IMR-90 (cell line): Measurements from ENCODE around the gene EIF4A2. TPM values are rescaled to one million over a fixed set of nuclear protein-coding genes. Genes with fewer than 3 reads are reported as not detected.

Experiments
- ATAC-seq: fragments of 200-7000 bp; cut with Tn5 transposase; 2 replicates; pipeline ENCODE4 v1.9.1; 2020; ENCODE audit warnings: low read depth, mild to moderate bottlenecking, moderate library complexity
- BruUV-seq: library from RNA; stranded (reverse); fragments of 400-500 nt; replicated peaks from 2 replicates; lab custom pipeline; 2021; lab: Mats Ljungman, UMichigan
- CTCF ChIA-PET: fragments of 300-600 bp; formaldehyde crosslinking; extraction: SDS; loops from one replicate; lab custom pipeline; 2021; ENCODE audit warnings: antibody characterized with exemption; lab: Yijun Ruan, JAX
- POLR2A ChIA-PET: fragments of 300-600 bp; sonication (Branson Sonifier 250); formaldehyde crosslinking; loops from one replicate; lab custom pipeline; 2022; ENCODE audit warnings: antibody characterized with exemption; ENCODE audit not compliant: unreplicated experiment; lab: Charles Lee
- DNase-seq: peaks from one replicate; pipeline ENCODE4 v3.0.0; 2013
- H2AFZ ChIP-seq: replicated peaks from 2 replicates; pipeline ENCODE3; 2013; ENCODE audit warnings: low read length, mild to moderate bottlenecking; ENCODE audit not compliant: poor library complexity
- H2AK5ac ChIP-seq: 2 replicates; pipeline ENCODE4 v1.6.1; 2013; ENCODE audit warnings: low read depth, low read length, inconsistent platforms
- H2AK9ac ChIP-seq: replicated peaks from 2 replicates; pipeline ENCODE3; 2013; ENCODE audit warnings: mild to moderate bottlenecking, low read depth, low read length, moderate library complexity; ENCODE audit not compliant: poor library complexity
- H2BK120ac ChIP-seq: 2 replicates; pipeline ENCODE4 v1.6.1; 2013; ENCODE audit warnings: low read depth, low read length, inconsistent platforms
- H2BK15ac ChIP-seq: 3 replicates; pipeline ENCODE4 v1.6.1; 2013; ENCODE audit warnings: low read depth, low read length, inconsistent platforms
- H2BK20ac ChIP-seq: 2 replicates; pipeline ENCODE4 v1.6.1; 2013; ENCODE audit warnings: low read depth, mild to moderate bottlenecking, inconsistent platforms, low read length, moderate library complexity
- H2BK5ac ChIP-seq: 2 replicates; pipeline ENCODE4 v1.6.1; 2013; ENCODE audit warnings: mild to moderate bottlenecking, low read depth, low read length, inconsistent platforms; ENCODE audit not compliant: poor library complexity, severe bottlenecking
- H3K14ac ChIP-seq: replicated peaks from 2 replicates; pipeline ENCODE4 v1.6.1; 2013; ENCODE audit warnings: low read depth, low read length, inconsistent platforms
- H3K18ac ChIP-seq: 2 replicates; pipeline ENCODE4 v1.6.1; 2013; ENCODE audit warnings: low read depth, low read length, control low read depth
- H3K23ac ChIP-seq: 2 replicates; pipeline ENCODE4 v1.6.1; 2013; ENCODE audit warnings: low read depth, low read length, inconsistent platforms
- H3K27ac ChIP-seq: 2 replicates; pipeline ENCODE4 v1.5.1; 2013; ENCODE audit warnings: mild to moderate bottlenecking, control low read depth, low read length; ENCODE audit not compliant: insufficient read depth
- H3K27me3 ChIP-seq: 2 replicates; pipeline ENCODE4 v1.6.1; 2013; ENCODE audit warnings: low read length; ENCODE audit not compliant: control insufficient read depth, insufficient read depth
- H3K36me3 ChIP-seq: 2 replicates; pipeline ENCODE4 v1.6.1; 2013; ENCODE audit warnings: low read length, mixed read lengths; ENCODE audit not compliant: control insufficient read depth, insufficient read depth
- H3K4ac ChIP-seq: 2 replicates; pipeline ENCODE4 v1.6.1; 2013; ENCODE audit warnings: low read depth, low read length, inconsistent platforms
- H3K4me1 ChIP-seq: 2 replicates; pipeline ENCODE4 v1.6.1; 2013; ENCODE audit warnings: low read length, mixed read lengths; ENCODE audit not compliant: control insufficient read depth, insufficient read depth
- H3K4me2 ChIP-seq: 2 replicates; pipeline ENCODE4 v1.6.1; 2013; ENCODE audit warnings: low read depth, mild to moderate bottlenecking, control low read depth, low read length, moderate library complexity
- H3K4me3 ChIP-seq: 2 replicates; pipeline ENCODE4 v1.5.1; 2013; ENCODE audit warnings: low read depth, mild to moderate bottlenecking, control low read depth, low read length, moderate library complexity; ENCODE audit not compliant: insufficient read depth
- H3K56ac ChIP-seq: 2 replicates; pipeline ENCODE4 v1.6.1; 2013; ENCODE audit warnings: low read length, inconsistent platforms; ENCODE audit not compliant: insufficient read depth; ENCODE audit errors: extremely low read depth
- H3K79me1 ChIP-seq, 2 experiments: 2 replicates each; pipeline ENCODE4 v1.6.1; 2013; ENCODE audit warnings: low read length in 2 of 2, inconsistent platforms in 1 of 2, low read depth in 1 of 2
- H3K9ac ChIP-seq: 2 replicates; pipeline ENCODE4 v1.6.1; 2013; ENCODE audit warnings: low read depth, low read length, control low read depth
- H3K9me1 ChIP-seq: 2 replicates; pipeline ENCODE4 v1.6.1; 2013; ENCODE audit warnings: low read length, inconsistent platforms; ENCODE audit not compliant: insufficient read depth
- H3K9me3 ChIP-seq: 2 replicates; pipeline ENCODE4 v1.6.1; 2013; ENCODE audit warnings: low read length; ENCODE audit not compliant: control insufficient read depth, insufficient read depth
- H4K20me1 ChIP-seq: 2 replicates; pipeline ENCODE4 v1.6.1; 2013; ENCODE audit warnings: low read length, inconsistent platforms; ENCODE audit not compliant: insufficient read depth
- H4K5ac ChIP-seq: 2 replicates; pipeline ENCODE4 v1.6.1; 2013; ENCODE audit warnings: mild to moderate bottlenecking, low read depth, low read length, control low read depth
- H4K8ac ChIP-seq, 2 experiments: 2 replicates each; pipeline ENCODE4 v1.6.1; 2013; ENCODE audit warnings: low read depth in 2 of 2, low read length in 2 of 2, control low read depth in 1 of 2, inconsistent platforms in 1 of 2
- H4K91ac ChIP-seq: 2 replicates; pipeline ENCODE4 v1.6.1; 2013; ENCODE audit warnings: low read depth, low read length, inconsistent platforms; ENCODE audit not compliant: insufficient read depth
- BHLHE40 ChIP-seq: fragments of 150-350 bp; IDR thresholded peaks from 2 replicates; pipeline ENCODE4 v1.6.1; 2016; ENCODE audit warnings: mild to moderate bottlenecking, low read depth, low read length
- CEBPB ChIP-seq: IDR thresholded peaks from 2 replicates; pipeline ENCODE4 v1.6.1; 2012; ENCODE audit warnings: low read depth, low read length, improper control_type of control experiment
- FOS ChIP-seq: fragments of 150-350 bp; IDR thresholded peaks from 2 replicates; pipeline ENCODE4 v1.6.1; 2016; ENCODE audit warnings: low read depth, low read length
- MAFK ChIP-seq: IDR thresholded peaks from 2 replicates; pipeline ENCODE4 v1.6.1; 2012; ENCODE audit warnings: low read depth, low read length, improper control_type of control experiment
- MAZ ChIP-seq: IDR thresholded peaks from 2 replicates; pipeline ENCODE4 v1.6.1; 2012; ENCODE audit warnings: low read depth, mild to moderate bottlenecking, low read length, improper control_type of control experiment, moderate library complexity, borderline replicate concordance
- NFE2L2 ChIP-seq: fragments of 150-350 bp; IDR thresholded peaks from 2 replicates; pipeline ENCODE4 v1.6.1; 2016; ENCODE audit warnings: low read depth, mild to moderate bottlenecking, low read length
- RAD21 ChIP-seq: IDR thresholded peaks from 2 replicates; pipeline ENCODE4 v1.6.1; 2012; ENCODE audit warnings: low read length, improper control_type of control experiment
- WGBS, 2 experiments: methylation state at CpG; one replicate each; pipeline versions ENCODE4 v1.1.5 to v1.1.7; 2013; ENCODE audit warnings: missing lambda C conversion rate in 2 of 2; ENCODE audit not compliant: insufficient read length in 1 of 2; ENCODE audit errors: extremely low coverage in 2 of 2; 5-methylcytosine and 5-hydroxymethylcytosine counted together
- dilution Hi-C: fragments of 300-500 bp; cut with HindIII; formaldehyde crosslinking; loops from one replicate; pipeline ENCODE4 v1.14.3; 2018; ENCODE audit warnings: low sequenced_read_pairs; ENCODE audit not compliant: unreplicated experiment
- in situ Hi-C: fragments of 300-500 bp; cut with MboI; formaldehyde crosslinking; loops from 3 replicates; pipeline ENCODE4 v1.14.3; 2019; ENCODE audit warnings: low sequenced_read_pairs, inconsistent platforms, mixed read lengths
- intact Hi-C: fragments of 100-400 bp; cut with micrococcal nuclease; formaldehyde crosslinking; loops from 2 replicates; pipeline ENCODE4 v1.10.0; 2022
- polyA plus RNA-seq, 3 experiments: library from polyadenylated mRNA; depleted of rRNA; stranded (reverse); fragments of >200 nt; gene quantifications; 2 replicates each; pipeline ENCODE4 v1.2.3, GENCODE V29; 2012; ENCODE audit warnings: low replicate concordance in 1 of 3
- total RNA-seq: library from RNA; depleted of rRNA; stranded (reverse); fragments of >200 nt; gene quantifications from 2 replicates; pipeline ENCODE4 v1.2.3, GENCODE V29; 2012
- TF ChIP-seq, protein P1 (sequence below): conservative IDR thresholded peaks from 2 replicates; pipeline ENCODE4 v1.5.1; 2012; ENCODE audit warnings: mild to moderate bottlenecking, low read depth, low read length, improper control_type of control experiment
- TF ChIP-seq, protein P2 (sequence below): fragments of 150-350 bp; IDR thresholded peaks from 2 replicates; pipeline ENCODE4 v1.6.1; 2016; ENCODE audit warnings: low read depth, mild to moderate bottlenecking, low read length, moderate library complexity, borderline replicate concordance

The EIF4A2 gene
- total and polyA plus RNA-seq, 2 of the 4 experiments (the other 2 are of a cell fraction) = 310 to 320 TPM

DNA sequence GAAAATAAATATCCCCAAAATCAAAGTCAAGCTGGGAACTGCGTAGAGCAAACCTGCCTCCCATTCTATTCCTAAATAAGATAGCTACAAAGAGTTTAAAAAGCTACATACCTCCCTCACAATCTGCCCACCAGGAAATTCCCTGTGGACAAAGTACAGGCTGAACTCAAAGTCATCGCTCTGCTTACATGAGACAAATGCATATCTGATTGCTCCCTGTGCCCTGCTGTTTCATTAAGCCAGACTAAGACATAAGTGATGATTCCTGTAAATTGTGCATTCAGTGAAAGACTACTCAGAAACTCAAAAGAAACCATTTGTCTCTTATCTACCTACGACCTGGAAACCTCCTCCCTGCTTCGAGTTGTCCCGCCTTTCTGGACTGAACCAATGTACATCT, 28.5 kb upstream of the EIF4A2 start:
- H2BK120ac ChIP-seq = no peak overlapping the region
- H3K9me1 ChIP-seq = no peaks in the 10 kb centered on the region
- ATAC-seq = no peak
- H3K4me3 ChIP-seq = no peak overlapping the region
- H2BK5ac ChIP-seq = no peak overlapping the region
- H2BK15ac ChIP-seq = no peak overlapping the region
- no peak overlapping the region for H3K9ac ChIP-seq
- no peak overlapping the region for H3K4ac ChIP-seq
- no peak overlapping the region for H4K8ac ChIP-seq
- no peak overlapping the region for H2AK5ac ChIP-seq
- TF ChIP-seq CEBPB = no peak
- TF ChIP-seq RAD21 = no peak
- TF ChIP-seq, protein P1, sequence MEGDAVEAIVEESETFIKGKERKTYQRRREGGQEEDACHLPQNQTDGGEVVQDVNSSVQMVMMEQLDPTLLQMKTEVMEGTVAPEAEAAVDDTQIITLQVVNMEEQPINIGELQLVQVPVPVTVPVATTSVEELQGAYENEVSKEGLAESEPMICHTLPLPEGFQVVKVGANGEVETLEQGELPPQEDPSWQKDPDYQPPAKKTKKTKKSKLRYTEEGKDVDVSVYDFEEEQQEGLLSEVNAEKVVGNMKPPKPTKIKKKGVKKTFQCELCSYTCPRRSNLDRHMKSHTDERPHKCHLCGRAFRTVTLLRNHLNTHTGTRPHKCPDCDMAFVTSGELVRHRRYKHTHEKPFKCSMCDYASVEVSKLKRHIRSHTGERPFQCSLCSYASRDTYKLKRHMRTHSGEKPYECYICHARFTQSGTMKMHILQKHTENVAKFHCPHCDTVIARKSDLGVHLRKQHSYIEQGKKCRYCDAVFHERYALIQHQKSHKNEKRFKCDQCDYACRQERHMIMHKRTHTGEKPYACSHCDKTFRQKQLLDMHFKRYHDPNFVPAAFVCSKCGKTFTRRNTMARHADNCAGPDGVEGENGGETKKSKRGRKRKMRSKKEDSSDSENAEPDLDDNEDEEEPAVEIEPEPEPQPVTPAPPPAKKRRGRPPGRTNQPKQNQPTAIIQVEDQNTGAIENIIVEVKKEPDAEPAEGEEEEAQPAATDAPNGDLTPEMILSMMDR = no peak
- TF ChIP-seq NFE2L2 = no peak
- TF ChIP-seq MAFK = no peak
- TF ChIP-seq, protein P2, sequence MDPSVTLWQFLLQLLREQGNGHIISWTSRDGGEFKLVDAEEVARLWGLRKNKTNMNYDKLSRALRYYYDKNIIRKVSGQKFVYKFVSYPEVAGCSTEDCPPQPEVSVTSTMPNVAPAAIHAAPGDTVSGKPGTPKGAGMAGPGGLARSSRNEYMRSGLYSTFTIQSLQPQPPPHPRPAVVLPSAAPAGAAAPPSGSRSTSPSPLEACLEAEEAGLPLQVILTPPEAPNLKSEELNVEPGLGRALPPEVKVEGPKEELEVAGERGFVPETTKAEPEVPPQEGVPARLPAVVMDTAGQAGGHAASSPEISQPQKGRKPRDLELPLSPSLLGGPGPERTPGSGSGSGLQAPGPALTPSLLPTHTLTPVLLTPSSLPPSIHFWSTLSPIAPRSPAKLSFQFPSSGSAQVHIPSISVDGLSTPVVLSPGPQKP = no peak
- no peak for TF ChIP-seq MAZ
- TF ChIP-seq BHLHE40 = no peak
- no peak for TF ChIP-seq FOS
- H3K23ac ChIP-seq = no peak overlapping the region
- no peaks in the 10 kb centered on the region for H3K36me3 ChIP-seq
- H3K14ac ChIP-seq = no peak overlapping the region
- no peak overlapping the region for H3K18ac ChIP-seq
- ChIA-PET POLR2A (no interaction called here), CTCF (no interaction called here)
- H3K79me1 ChIP-seq = no peaks in the 10 kb centered on the region
- H4K91ac ChIP-seq = no peak overlapping the region
- H3K27me3 ChIP-seq = no peaks in the 10 kb centered on the region
- H3K4me1 ChIP-seq = no peaks in the 10 kb centered on the region
- H2AK9ac ChIP-seq = no peak overlapping the region
- H3K9me3 ChIP-seq = no peaks in the 10 kb centered on the region
- intact Hi-C loops = no loop called here
- dilution Hi-C loops = no loop called here
- no peak overlapping the region for H2AFZ ChIP-seq
- BruUV-seq = no TSS peak
- no peak overlapping the region for H3K27ac ChIP-seq
- H4K20me1 ChIP-seq = no peaks in the 10 kb centered on the region
- no peak overlapping the region for H4K5ac ChIP-seq
- in situ Hi-C loops = no loop called here
- H3K4me2 ChIP-seq = no peak overlapping the region
- no peak for DNase-seq
- H3K56ac ChIP-seq = no peak overlapping the region
- no peak overlapping the region for H2BK20ac ChIP-seq
- 80% methylated on average over 3 of the region's 5 CpGs; no CpG with 5 or more reads in 1 of the 2 experiments for WGBS, 2 experiments
